ENCODE data around the gene SLC7A6.

- TF ChIP-seq CTCF (conservative IDR thresholded peaks at IDR 0.05; ENCODE audit: low read length) (no peak), EZH2phosphoT487 (IDR thresholded peaks at IDR 0.05; ENCODE audit: borderline replicate concordance, low read depth, low read length) (no peak)
Observed at GRCh38 chr16:68345351-68345810, 81.1 kb downstream of the SLC7A6 start.

Measured in OCI-LY7 (cell line).